Mammary microvascular endothelial cell (primary cell): ENCODE data around the gene WNK4. TPM values are rescaled to one million over a fixed set of nuclear protein-coding genes. Genes with fewer than 3 reads are reported as not detected.

ENCODE experiments used
- total RNA-seq: library from RNA; depleted of rRNA; stranded (reverse); fragments of >200 nt; gene quantifications from 2 replicates; pipeline ENCODE4 v1.2.3, GENCODE V29; 2015

WNK4 gene
- total RNA-seq: 2.9 and 3.7 TPM in 2 replicates

DNA sequence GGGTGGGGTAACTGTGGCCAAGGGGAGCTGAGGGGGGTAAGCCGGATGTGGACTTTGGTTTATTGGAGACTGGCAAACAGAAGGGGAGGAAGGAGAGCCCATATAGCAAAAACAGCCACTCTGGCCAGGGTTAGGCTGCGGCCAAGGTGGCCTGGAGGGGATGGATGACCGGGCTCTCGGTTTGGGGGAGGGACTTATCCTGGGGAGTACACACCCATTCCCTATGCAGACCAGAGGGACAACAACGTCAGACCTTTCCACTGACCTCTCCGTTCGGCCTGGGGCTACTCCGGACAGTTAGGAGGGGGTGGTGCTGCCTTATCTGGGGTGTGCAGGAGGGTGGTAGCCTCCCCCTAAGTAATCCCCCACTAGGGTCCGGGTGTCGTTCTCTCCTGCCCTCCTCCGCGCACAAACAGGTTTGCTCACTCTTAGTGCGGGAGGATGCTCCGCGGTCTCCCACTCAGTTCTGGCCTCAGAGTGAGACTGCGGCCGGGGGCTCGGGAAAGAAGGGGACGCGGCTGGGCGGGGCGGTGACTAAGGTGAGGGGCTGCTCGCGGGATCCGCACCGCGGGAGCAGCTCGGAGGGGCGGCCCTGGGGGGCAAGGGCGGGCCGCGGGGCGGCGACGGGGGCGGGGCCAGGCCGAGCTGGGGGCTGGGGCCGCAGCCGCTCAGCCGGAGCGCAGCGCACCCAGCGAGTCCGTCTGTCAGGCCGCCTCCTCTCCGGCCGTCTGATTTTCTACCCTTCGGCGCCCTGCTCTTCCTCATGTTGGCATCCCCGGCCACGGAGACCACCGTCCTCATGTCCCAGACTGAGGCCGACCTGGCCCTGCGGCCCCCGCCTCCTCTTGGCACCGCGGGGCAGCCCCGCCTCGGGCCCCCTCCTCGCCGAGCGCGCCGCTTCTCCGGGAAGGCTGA lies at the start of gene WNK4:
Gene WNK4, plus strand, starts transcription at position 675 of the 915 bp plus-strand sequence. Its CDS starts 89 bp downstream, at position 764.

GRCh38 chr17:42744806-42745617 lies 35.4 kb upstream of the WNK4 start, which contains the start of gene EZH1:
Gene EZH1 (minus strand): TSS chr17:42745040. CDS start chr17:42728941, 16,099 bp downstream.

GRCh38 chr17:42760652-42761581 lies 19.5 kb upstream of the WNK4 start, which contains the start of gene RAMP2:
Gene RAMP2 (plus strand): TSS chr17:42761227. CDS start chr17:42761262, 35 bp downstream.

DNA sequence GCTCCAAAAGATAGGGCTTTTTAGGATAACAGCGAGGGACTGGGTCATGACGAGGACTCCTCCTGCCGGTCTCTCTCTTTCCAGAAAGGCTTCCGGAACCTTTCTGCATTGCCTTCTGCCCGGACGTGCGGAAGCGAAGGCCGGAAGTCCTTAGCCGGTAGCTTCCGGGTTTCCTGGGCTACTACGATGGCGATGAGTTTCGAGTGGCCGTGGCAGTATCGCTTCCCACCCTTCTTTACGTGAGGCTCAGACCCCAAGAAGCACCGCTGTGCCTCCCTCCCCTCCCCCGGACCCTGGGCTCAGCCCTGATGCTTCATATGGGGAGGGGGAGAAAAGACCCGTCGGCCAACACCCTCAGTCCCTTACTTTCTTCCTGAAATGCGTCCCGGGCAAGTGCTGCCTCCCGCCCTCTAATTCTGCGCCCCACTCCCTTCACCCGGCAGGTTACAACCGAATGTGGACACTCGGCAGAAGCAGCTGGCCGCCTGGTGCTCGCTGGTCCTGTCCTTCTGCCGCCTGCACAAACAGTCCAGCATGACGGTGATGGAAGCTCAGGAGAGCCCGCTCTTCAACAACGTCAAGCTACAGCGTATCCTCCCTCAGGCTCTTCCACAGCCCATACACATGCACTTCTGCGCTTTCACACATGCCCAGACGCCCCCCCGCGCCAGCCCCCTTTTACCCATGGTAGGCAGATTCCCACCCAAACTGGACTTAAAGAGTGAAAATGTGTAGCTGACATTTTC lies 6.9 kb upstream of the WNK4 start, which contains the start of gene VPS25:
Gene VPS25, plus strand, starts transcription at position 160 of the 746 bp plus-strand sequence. Its CDS starts 27 bp downstream, at position 187.

GRCh38 chr17:42798383-42799380 lies 18.3 kb downstream of the WNK4 start, which contains the start of the genes CNTD1 and COA3:
Gene CNTD1 (plus strand): TSS chr17:42798861. CDS start chr17:42799068, 207 bp downstream.
Gene COA3 (minus strand): TSS chr17:42798704. CDS start chr17:42798681, 23 bp downstream.

DNA sequence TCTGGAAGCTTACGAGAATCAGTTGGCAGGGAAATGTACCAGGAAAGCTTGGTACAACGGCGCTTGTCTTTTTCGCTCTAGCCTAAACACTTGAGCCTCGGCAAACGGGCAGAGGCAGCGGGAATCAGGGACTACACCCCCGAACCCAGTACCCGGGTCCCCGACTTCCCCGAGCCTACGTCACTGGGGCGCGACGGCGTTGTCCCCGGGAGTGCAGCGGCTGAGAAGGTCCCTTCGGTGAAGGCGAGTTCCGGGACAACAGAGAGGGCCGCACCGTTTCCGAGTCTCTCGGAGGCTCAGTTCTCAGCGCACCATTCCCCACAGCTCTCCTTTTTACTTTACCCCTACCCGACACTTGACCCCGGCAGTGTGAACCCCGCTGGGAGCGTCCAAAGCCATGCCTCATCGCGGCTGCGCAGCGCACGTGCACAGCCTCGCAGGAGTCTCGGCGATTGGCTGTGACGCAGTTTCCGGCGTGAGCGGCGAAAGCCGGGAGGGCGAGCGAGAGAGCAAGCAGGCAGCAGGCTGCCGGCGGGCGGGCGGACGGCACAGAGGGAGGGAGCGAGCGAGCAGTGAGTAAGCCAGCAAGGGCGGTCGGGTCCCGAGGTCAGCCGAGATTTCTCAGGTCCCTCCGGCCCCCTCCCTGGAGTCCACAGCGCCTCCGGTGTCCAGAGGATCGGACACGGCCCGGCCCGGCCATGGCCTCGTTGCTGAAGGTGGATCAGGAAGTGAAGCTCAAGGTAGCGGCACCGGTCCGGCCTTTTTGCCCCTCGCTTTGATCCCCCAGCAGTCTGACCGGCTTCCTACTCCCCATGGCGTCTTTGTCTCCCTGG lies 52.7 kb downstream of the WNK4 start, which contains the start of gene PSME3:
Gene PSME3, plus strand, starts transcription at position 464 of the 833 bp plus-strand sequence. Its CDS starts 235 bp downstream, at position 699.

DNA sequence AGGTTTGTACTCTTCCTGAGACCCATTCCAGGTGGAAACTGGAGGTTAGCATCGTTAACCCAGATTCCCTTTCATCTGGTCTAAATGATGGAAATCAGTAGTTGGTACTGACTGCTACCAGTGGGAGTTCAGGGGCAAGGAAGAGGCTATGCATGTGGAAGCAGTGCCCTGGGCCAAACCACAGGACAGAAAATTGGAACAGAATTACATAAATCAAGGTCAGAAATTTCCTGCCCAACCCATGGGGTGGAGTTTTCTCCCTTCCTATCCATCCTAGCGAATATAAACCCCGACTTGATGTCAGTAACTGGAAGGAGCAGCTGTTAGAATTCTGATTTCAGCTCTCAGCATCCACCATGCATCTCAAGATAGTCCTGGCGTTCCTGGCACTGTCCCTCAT lies 63.9 kb downstream of the WNK4 start, which contains the start of gene AOC2:
Gene AOC2, plus strand, starts transcription at position 310 of the 400 bp plus-strand sequence. Its CDS starts 47 bp downstream, at position 357.

Other genes with a start within 250 kb of the WNK4 start
- gene NAGLU, start 244.4 kb upstream of the WNK4 start, total RNA-seq: 44.9 and 56.5 TPM in 2 replicates
- gene HSD17B1, start 227.7 kb upstream of the WNK4 start, total RNA-seq: 0.05 TPM in 1 of 2 replicates, not detected in the other
- 36.2 and 46.4 TPM in 2 replicates for gene COASY, start 218.5 kb upstream of the WNK4 start, total RNA-seq
- gene MLX, start 213.5 kb upstream of the WNK4 start, total RNA-seq: 31.0 and 33.3 TPM in 2 replicates
- 13.1 and 13.2 TPM in 2 replicates for gene PSMC3IP, start 202.9 kb upstream of the WNK4 start, total RNA-seq
- 30.9 and 34.6 TPM in 2 replicates for gene RETREG3, start 171.2 kb upstream of the WNK4 start, total RNA-seq
- gene TUBG1, start 170.9 kb upstream of the WNK4 start, total RNA-seq: 104 and 106 TPM in 2 replicates
- gene TUBG2, start 121.3 kb upstream of the WNK4 start, total RNA-seq: 2.6 and 6.4 TPM in 2 replicates
- 9.1 and 10.4 TPM in 2 replicates for gene PLEKHH3, start 103.6 kb upstream of the WNK4 start, total RNA-seq
- 2.9 and 9.1 TPM in 2 replicates for gene CCR10, start 98.8 kb upstream of the WNK4 start, total RNA-seq
- gene CNTNAP1, start 98.1 kb upstream of the WNK4 start, total RNA-seq: 38.2 and 40.8 TPM in 2 replicates
- 9.0 and 13.3 TPM in 2 replicates for gene EZH1, start 35.6 kb upstream of the WNK4 start, total RNA-seq
- gene RAMP2, start 19.4 kb upstream of the WNK4 start, total RNA-seq: 9.6 and 14.4 TPM in 2 replicates
- 70.7 and 88.0 TPM in 2 replicates for gene VPS25, start 7.2 kb upstream of the WNK4 start, total RNA-seq
- 85.2 and 103 TPM in 2 replicates for gene COA3, start 18.1 kb downstream of the WNK4 start, total RNA-seq
- gene CNTD1, start 18.3 kb downstream of the WNK4 start, total RNA-seq: not detected in 2 replicates
- 97.8 and 99.6 TPM in 2 replicates for gene BECN1, start 43.7 kb downstream of the WNK4 start, total RNA-seq
- 119 and 146 TPM in 2 replicates for gene PSME3, start 52.8 kb downstream of the WNK4 start, total RNA-seq
- 0.20 and 0.27 TPM in 2 replicates for gene AOC2, start 64.0 kb downstream of the WNK4 start, total RNA-seq
- gene AOC3, start 70.6 kb downstream of the WNK4 start, total RNA-seq: 0.40 TPM in 1 of 2 replicates, not detected in the other
- not detected in 2 replicates for gene G6PC1, start 120.2 kb downstream of the WNK4 start, total RNA-seq
- gene AARSD1, start 183.8 kb downstream of the WNK4 start, total RNA-seq: 24.7 and 41.7 TPM in 2 replicates
- not detected in 2 replicates for gene PTGES3L, start 199.5 kb downstream of the WNK4 start, total RNA-seq
- gene RUNDC1, start 200.0 kb downstream of the WNK4 start, total RNA-seq: 8.6 and 10.1 TPM in 2 replicates
- 1,175 and 1,267 TPM in 2 replicates for gene RPL27, start 217.8 kb downstream of the WNK4 start, total RNA-seq
- 93.7 and 97.2 TPM in 2 replicates for gene IFI35, start 226.2 kb downstream of the WNK4 start, total RNA-seq
- gene VAT1, start 241.8 kb downstream of the WNK4 start, total RNA-seq: 810 and 880 TPM in 2 replicates
- gene RND2, start 244.6 kb downstream of the WNK4 start, total RNA-seq: under 0.01 and 0.20 TPM in 2 replicates